Liver (tissue), 3 donors: ENCODE results near the gene PITPNM3.
A peak's percentile ranks its signal among the peaks of the same experiment; 100 is the strongest.

Source experiments
- FOXA1 ChIP-seq: IDR thresholded peaks from 2 replicates; pipeline ENCODE4 v1.6.1; 2016; ENCODE audit warnings: antibody characterized with exemption
- FOXA2 ChIP-seq: IDR thresholded peaks from 2 replicates; pipeline ENCODE4 v1.6.1; 2016; ENCODE audit warnings: antibody characterized with exemption
- GABPA ChIP-seq, 2 donors: IDR thresholded peaks in 1 of 2; conservative IDR thresholded peaks in 1 of 2; 2 replicates each; pipeline ENCODE4 v1.6.1; 2016; ENCODE audit warnings: antibody characterized with exemption in 2 of 2, mild to moderate bottlenecking in 1 of 2, moderate library complexity in 1 of 2
- HNF4G ChIP-seq: IDR thresholded peaks from 2 replicates; pipeline ENCODE4 v1.6.1; 2016; ENCODE audit warnings: antibody characterized with exemption
- RAD21 ChIP-seq, 2 donors: IDR thresholded peaks; 2 replicates each; pipeline ENCODE4 v1.6.1; 2016; ENCODE audit warnings: antibody characterized with exemption in 2 of 2, mild to moderate bottlenecking in 2 of 2
- REST ChIP-seq: IDR thresholded peaks from 2 replicates; pipeline ENCODE4 v1.6.1; 2016; ENCODE audit warnings: antibody characterized with exemption, mild to moderate bottlenecking
- RXRA ChIP-seq, 2 donors: IDR thresholded peaks; 2 replicates each; pipeline ENCODE4 v1.6.1; 2017 to 2018; ENCODE audit warnings: antibody characterized with exemption in 2 of 2, mild to moderate bottlenecking in 1 of 2
- TAF1 ChIP-seq: conservative IDR thresholded peaks from 2 replicates; pipeline ENCODE4 v1.6.1; 2016; ENCODE audit warnings: antibody characterized with exemption, mild to moderate bottlenecking
- YY1 ChIP-seq: IDR thresholded peaks from 2 replicates; pipeline ENCODE4 v1.6.1; 2016; ENCODE audit warnings: antibody characterized with exemption, mild to moderate bottlenecking
- TF ChIP-seq, protein P1 (sequence below): fragments of 150-350 bp; IDR thresholded peaks from 2 replicates; pipeline ENCODE4 v1.5.1; 2017; ENCODE audit warnings: improper control_type of control experiment, low read depth, low read length; ENCODE audit not compliant: missing input control
- TF ChIP-seq, protein P2 (sequence below): IDR thresholded peaks from 2 replicates; pipeline ENCODE4 v1.6.1; 2016; ENCODE audit warnings: antibody characterized with exemption
- TF ChIP-seq, protein P3 (sequence below): IDR thresholded peaks from 2 replicates; pipeline ENCODE4 v1.6.1; 2016; ENCODE audit warnings: antibody characterized with exemption
- TF ChIP-seq, protein P4 (sequence below): IDR thresholded peaks from 2 replicates; pipeline ENCODE4 v1.6.1; 2016; ENCODE audit warnings: antibody characterized with exemption
- donor health status: healthy.
- donor health status: healthy.

DNA sequence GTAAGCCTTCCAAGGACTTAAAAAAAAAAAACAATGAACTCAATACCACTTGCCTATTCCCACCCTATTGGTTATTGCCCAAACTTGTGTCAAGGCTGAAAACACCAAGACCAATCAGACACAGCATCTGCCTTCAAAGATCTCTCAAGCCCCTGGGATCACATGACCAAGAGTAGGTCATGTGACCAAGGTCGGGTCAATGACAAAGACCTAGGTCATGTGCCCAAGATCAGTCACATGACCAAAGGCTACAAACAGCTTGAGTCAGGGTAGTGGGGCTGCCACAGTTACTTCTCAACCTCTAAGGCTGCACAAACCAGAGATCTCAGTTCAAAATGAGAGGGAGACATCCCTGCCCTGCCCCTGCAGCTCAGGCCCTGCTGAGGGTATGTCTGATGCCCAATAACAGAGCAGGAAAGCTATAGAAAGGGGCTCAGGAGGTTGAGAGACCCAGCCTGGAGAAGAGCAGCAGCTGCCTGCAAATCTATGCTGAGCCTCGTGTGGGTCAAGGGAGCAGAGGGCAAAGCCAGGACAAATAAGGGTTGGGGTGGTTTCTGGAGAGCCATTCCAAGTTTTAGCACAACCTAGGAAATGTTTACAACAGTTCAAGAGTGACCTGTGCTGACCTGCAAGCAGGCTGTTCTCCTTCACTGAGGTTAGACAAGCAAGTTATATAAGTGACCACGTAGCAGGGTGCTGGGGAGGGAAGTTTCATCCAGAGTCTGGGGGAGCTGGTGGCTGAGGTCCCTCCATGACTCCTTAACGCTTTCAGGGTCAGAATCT, 63.3 kb downstream of the PITPNM3 start:
- TF ChIP-seq, protein P1, sequence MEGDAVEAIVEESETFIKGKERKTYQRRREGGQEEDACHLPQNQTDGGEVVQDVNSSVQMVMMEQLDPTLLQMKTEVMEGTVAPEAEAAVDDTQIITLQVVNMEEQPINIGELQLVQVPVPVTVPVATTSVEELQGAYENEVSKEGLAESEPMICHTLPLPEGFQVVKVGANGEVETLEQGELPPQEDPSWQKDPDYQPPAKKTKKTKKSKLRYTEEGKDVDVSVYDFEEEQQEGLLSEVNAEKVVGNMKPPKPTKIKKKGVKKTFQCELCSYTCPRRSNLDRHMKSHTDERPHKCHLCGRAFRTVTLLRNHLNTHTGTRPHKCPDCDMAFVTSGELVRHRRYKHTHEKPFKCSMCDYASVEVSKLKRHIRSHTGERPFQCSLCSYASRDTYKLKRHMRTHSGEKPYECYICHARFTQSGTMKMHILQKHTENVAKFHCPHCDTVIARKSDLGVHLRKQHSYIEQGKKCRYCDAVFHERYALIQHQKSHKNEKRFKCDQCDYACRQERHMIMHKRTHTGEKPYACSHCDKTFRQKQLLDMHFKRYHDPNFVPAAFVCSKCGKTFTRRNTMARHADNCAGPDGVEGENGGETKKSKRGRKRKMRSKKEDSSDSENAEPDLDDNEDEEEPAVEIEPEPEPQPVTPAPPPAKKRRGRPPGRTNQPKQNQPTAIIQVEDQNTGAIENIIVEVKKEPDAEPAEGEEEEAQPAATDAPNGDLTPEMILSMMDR: no peak
- TF ChIP-seq, protein P2, sequence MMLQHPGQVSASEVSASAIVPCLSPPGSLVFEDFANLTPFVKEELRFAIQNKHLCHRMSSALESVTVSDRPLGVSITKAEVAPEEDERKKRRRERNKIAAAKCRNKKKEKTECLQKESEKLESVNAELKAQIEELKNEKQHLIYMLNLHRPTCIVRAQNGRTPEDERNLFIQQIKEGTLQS: no peak
- TF ChIP-seq REST (no peak), YY1 (no peak), GABPA (IDR thresholded peaks at IDR 0.05 in 1 of 2, conservative IDR thresholded peaks at IDR 0.05 in 1 of 2) (no peak), FOXA2 (no peak), FOXA1 (no peak), RAD21 (IDR thresholded peaks at IDR 0.05) (no peak), TAF1 (no peak), HNF4G (no peak), RXRA (IDR thresholded peaks at IDR 0.05) (peak in 1 of 2 donors; percentile 27)
- TF ChIP-seq, protein P3, sequence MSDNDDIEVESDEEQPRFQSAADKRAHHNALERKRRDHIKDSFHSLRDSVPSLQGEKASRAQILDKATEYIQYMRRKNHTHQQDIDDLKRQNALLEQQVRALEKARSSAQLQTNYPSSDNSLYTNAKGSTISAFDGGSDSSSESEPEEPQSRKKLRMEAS: no peak
- TF ChIP-seq, protein P4, sequence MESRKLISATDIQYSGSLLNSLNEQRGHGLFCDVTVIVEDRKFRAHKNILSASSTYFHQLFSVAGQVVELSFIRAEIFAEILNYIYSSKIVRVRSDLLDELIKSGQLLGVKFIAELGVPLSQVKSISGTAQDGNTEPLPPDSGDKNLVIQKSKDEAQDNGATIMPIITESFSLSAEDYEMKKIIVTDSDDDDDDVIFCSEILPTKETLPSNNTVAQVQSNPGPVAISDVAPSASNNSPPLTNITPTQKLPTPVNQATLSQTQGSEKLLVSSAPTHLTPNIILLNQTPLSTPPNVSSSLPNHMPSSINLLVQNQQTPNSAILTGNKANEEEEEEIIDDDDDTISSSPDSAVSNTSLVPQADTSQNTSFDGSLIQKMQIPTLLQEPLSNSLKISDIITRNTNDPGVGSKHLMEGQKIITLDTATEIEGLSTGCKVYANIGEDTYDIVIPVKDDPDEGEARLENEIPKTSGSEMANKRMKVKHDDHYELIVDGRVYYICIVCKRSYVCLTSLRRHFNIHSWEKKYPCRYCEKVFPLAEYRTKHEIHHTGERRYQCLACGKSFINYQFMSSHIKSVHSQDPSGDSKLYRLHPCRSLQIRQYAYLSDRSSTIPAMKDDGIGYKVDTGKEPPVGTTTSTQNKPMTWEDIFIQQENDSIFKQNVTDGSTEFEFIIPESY: no peak
